SW 1271 (cell line): Measurements from ENCODE around the gene HLA-DQB1.
A peak's percentile ranks its signal among the peaks of the same experiment; 100 is the strongest.

Experiments used
- DNase-seq, 2 experiments: peaks; one replicate each; lab custom pipeline; 2025; lab: John Stamatoyannopoulos, UW

HLA-DQB1 gene

DNA sequence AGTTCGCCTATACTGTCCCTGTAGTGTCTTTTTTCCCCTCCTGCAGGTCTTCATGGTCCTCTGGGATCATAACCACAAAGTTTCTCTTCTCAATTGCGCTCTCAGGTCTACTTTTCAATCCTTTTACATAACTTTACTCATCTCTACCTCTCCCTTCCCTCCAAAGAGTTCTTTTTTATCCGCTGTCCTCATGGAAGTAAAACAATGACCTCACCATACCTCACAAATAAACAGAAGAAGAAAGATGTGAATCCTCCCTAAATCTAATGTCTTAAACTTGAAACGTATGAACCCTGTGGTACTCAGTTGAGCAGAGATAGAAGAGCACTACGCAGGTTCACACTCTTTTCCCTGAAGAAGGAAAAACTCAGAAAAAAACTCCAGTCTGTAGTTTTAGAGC, 41.3 kb downstream of the HLA-DQB1 start:
- no peak for DNase-seq

DNA sequence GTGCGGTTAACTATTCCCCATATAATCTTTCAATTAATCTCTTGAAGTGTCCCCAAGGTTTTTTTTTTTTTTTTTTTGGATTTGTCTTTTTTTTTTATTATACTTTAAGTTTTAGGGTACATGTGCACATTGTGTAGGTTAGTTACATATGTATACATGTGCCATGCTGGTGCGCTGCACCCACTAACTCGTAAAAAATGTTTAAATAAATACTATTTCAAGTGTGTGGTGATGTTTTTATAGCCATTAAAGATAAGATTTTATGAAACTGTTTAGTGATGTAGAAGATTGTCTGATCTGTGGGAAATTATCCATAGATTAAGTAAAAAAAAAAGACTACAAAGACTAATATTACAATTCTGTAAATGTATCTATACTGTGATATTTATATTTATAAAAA, 41.9 kb downstream of the HLA-DQB1 start:
- no peak for DNase-seq

DNA sequence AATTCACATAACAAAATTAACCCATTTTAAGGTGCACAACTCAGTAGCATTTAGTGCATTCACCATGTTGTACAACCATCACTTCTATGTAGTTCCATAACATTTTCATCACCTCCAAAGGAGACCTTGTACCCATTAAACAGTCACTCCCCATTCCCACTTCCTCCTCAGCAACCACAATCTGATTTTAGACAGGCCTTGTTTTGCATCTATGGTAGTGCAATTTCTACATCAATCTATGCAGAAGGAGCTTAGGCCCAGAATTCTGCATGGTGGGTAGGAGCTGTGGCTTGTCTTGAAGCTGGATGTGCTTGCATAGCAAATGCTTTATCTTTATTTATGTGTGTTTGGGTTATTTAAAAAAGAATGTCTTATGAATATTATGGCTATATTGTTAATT, 42.8 kb downstream of the HLA-DQB1 start:
- no peak for DNase-seq

DNA sequence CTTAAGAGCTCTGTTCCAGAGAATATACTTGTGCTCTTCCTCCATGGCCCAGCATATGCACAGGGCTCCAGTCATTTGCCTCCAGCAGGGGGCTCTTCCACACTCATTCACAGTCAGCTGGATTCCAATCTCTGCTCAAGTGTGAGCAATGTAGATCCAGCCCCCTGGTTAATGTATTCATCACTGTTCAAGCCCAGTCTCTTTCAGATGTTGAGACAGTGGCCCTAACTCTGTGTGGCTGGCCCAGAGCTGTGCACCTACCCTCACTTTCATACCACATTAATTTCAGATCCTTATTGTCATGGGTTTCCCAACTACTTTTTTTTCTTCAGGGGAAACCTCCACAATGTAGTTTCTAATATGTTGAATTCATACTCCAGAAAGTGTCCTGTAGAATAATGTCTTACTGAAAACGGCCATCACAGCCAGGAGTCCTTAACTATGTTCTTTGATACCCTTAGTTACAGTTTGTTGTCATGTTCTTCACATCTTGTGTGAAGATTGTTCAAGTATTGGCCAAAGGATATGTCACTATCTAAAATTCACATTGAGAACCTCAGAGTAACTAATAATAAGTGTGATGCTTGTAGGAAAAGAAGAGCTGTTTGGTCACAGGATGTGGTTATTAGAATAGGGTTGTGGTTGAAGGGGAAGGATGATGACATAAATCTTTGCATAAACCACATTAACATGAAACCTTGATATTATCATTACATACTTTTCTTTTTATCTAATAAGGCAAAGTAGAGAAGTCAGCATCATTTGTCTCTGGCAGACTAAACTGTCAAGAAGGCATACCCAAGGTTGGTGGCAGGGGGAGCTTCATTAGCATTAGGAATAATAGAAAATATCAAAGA, 43.7 kb downstream of the HLA-DQB1 start:
- no peak for DNase-seq

DNA sequence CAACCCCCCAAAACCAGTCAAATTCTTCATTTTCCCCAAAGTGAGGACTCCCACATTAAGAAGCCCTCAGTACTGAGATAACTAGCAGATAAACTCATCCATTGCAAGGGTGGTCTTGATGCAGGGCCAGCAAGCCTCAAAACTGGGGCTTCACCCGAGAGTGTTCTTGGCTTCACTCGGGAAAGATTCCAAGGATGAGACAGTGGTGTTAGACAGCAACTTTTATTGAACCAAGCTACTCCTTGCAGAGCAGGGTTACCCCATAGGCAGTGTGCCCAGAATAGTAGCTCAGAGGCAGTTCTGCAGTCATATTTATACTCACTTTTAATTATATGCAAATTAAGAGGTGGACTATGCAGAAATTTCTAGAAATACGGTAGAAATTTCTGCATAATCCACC, 45.1 kb downstream of the HLA-DQB1 start:
- no peak for DNase-seq

DNA sequence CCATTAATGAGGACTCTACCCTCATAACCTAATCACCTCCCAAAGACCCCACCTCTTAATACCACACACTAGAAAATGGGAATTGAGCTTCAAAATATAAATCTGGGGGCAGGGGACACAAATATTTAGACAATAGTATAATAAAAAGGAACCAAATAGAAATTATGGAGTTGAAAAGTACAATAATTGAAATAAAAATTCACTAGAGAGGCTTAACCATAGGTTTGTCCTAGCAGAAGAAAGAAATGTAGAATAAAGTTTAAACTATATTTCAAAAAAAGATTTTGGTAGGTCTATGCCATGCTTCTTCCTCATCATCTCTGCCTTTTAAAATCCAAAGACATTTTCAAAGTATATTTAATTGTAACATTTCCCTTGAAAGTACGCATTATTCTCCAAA, 48.7 kb downstream of the HLA-DQB1 start:
- DNase-seq = no peak

DNA sequence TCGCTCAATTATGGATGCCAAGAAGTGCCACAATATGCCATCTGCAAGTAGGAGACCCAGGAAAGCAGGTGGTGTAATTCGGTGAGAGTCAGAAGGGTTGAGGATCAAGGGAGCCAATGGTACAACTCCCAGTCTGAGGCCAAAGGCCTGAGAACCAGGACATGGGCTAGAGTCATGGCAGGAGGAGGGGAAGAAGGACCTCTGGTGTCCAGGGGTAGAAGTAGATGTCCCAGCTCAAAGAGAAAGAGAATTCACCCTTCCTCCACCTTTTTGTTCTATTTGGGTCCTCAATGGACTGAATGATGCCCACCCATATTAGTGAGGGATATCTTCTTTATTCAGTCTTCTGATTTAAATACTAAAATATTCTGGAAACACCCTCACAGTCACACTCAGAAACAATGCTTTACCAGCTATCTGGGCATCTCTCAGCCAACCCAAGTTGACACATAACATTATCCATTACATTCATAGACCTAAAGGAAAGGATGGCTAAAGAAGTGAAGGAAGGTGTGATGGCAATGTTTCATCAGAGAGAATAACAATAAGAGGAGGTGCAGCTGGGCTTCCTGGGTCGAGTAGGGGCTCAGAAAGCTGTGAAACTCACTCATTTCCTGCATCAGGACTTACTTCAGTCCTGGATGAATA, 50.4 kb downstream of the HLA-DQB1 start:
- DNase-seq = no peak

DNA sequence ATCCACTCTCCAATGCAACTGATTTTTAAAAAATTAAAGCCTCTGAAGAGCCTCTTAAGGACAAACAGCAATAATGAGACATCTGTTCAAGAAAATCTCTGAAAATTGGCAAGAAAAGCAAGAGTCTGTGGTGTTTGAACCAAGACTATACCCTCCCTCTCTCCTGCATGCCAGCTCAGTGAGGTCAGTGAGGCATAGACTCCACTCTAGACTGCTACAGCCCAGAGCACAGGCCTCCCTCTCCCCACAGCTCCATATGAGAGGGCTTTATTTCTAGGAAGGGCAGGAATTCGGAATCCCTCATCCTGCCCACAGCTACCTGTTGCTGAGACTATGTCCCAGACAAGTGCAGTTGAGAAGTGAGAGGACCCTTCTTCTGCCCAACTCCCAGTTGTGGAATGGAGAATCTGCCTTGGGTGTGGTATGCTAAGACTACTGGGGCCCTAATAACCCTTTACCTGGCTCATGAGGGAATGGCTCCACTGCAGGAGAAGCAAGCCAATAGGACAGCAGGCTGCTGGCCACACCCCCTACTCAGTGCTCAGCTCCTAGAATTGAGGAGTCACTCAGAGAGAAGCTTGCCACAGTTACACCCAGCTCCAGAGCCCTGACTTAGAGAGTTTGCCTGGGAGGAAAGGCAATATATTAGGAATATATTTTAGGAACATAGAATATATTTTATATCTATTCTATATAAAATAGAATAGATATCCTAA, 51.9 kb downstream of the HLA-DQB1 start:
- DNase-seq = no peak

DNA sequence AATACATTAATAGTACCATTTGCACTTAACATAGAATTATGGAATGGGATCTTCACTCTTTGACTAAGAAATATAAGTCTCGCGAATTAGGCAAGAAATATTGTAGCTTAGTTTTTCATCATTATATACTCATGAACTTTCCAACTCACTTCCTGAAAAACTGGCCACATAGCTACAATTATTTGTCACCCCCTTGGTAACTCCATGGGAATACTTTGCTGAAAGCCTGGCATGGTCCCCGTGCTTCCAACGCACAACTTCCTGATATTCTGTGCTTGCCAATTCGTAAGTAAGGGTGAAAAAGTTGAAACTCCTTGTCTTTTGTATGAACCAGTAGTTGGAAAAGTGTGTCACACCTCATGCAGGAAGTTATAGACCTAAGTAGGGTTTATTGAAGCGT, 53.0 kb downstream of the HLA-DQB1 start:
- DNase-seq = no peak

DNA sequence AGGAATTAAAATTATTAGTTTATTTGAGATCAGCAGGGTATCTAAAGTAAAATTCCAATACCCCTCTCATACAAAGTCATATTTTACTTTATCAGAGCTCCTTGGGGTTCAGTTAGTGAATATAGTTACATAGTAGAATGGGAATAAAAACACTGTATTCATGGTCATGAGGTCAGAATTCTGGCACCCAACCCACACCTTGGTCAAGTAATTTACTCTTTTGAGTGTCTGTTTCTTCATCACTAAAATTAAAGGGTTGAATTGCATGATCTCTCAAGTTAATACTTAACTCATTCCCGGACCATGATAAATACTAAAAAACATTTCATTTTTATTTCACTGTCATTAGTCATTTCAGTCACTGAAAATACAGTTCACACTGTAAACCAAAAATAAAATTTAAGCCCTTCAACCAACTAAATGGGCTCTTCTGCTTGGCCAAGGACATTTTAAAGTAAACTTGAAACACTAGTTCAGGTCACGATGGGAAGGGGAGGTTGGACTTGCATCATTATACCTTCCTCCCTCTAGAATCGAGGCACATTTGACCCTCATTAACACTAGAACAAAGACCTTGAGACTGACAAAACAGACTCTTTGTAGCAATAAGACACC, 55.7 kb downstream of the HLA-DQB1 start:
- DNase-seq = no peak

DNA sequence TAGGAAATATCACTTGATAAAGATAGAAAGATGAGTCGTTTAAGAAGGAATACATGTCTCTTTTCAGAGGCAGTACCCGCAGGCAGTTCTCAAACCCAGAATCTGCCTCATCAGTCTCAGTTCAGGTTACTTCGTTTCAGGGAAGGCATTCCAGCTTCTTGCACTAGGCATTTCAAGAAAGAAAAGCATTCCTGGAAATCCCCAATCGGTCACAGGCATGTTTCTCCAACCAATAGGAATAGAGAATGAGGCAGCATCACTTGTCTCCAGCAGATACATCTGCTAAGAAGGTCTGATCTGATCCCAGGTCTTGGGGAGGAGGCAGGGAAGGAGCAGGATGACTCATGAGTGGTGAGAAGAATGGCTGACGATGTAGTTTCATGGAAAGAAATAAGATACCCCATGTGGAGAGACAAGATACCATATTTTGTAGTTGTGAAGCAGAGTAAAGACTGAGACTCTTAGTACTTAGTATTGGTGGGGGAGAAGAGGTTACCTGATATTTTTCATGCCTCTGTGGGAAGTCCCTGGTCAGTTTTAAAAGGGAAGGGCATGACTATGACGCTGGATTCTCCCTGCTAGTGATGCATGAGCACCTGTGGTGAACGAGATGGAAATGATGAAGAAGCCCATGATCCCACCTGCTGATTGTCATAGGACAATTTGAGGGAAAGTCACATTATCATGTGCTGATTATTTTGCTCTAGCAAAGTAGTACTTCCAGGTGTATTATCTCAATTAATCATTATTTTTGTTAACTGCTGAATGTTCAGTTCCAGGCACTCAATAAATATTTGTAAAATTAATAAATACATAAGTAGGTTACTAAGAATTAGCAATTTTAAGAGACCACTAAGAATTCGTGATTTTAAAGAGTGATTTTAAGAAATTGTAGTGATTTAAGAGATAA, 56.5 kb downstream of the HLA-DQB1 start:
- peak; percentile 85 to 94 for DNase-seq
